Liver (tissue), 9 donors: Measurements from ENCODE around the gene PCTP. TPM values are rescaled to one million over a fixed set of nuclear protein-coding genes. Genes with fewer than 3 reads are reported as not detected.

ENCODE experiments used
- DNase-seq: peaks from one replicate; pipeline ENCODE4 v3.0.0-alpha.2; 2017; ENCODE audit warnings: low spot score
- H3K27ac ChIP-seq, 2 donors: one replicate each; pipeline ENCODE4 v1.7.0; 2013; ENCODE audit warnings: inconsistent platforms in 2 of 2, low read length in 2 of 2, control low read depth in 1 of 2, low read depth in 1 of 2, mild to moderate bottlenecking in 1 of 2
- H3K27me3 ChIP-seq, 4 donors: one replicate each; pipeline versions ENCODE4 v1.6.1 to v1.7.0; 2013; ENCODE audit warnings: low read length in 3 of 4, inconsistent platforms in 1 of 4, mild to moderate bottlenecking in 1 of 4, moderate library complexity in 1 of 4; ENCODE audit not compliant: control insufficient read depth in 4 of 4, insufficient read depth in 4 of 4
- H3K36me3 ChIP-seq, 4 donors: one replicate each; pipeline versions ENCODE4 v1.6.1 to v1.7.0; 2013; ENCODE audit warnings: low read length in 3 of 4, mild to moderate bottlenecking in 3 of 4, low read depth in 1 of 4, moderate library complexity in 1 of 4; ENCODE audit not compliant: control insufficient read depth in 4 of 4, insufficient read depth in 3 of 4
- H3K4me1 ChIP-seq, 4 donors: one replicate each; pipeline versions ENCODE4 v1.6.1 to v1.7.0; 2013; ENCODE audit warnings: low read length in 3 of 4, mild to moderate bottlenecking in 3 of 4, moderate library complexity in 1 of 4; ENCODE audit not compliant: control insufficient read depth in 4 of 4, insufficient read depth in 4 of 4
- H3K4me3 ChIP-seq, 3 donors: one replicate each; pipeline versions ENCODE4 v1.6.1 to v1.7.0; 2013; ENCODE audit warnings: low read length in 3 of 3, control low read depth in 1 of 3, low read depth in 1 of 3, mild to moderate bottlenecking in 1 of 3
- H3K9ac ChIP-seq, 2 donors: one replicate each; pipeline ENCODE4 v1.7.0; 2013; ENCODE audit warnings: low read length in 2 of 2, mild to moderate bottlenecking in 2 of 2, moderate library complexity in 2 of 2, control low read depth in 1 of 2, low read depth in 1 of 2
- H3K9me3 ChIP-seq, 4 donors: one replicate each; pipeline versions ENCODE4 v1.6.1 to v1.7.0; 2013; ENCODE audit warnings: low read length in 3 of 4; ENCODE audit not compliant: control insufficient read depth in 4 of 4
- FOXA1 ChIP-seq: IDR thresholded peaks from 2 replicates; pipeline ENCODE4 v1.6.1; 2016; ENCODE audit warnings: antibody characterized with exemption
- GABPA ChIP-seq, 2 donors: IDR thresholded peaks in 1 of 2; conservative IDR thresholded peaks in 1 of 2; 2 replicates each; pipeline ENCODE4 v1.6.1; 2016; ENCODE audit warnings: antibody characterized with exemption in 2 of 2, mild to moderate bottlenecking in 1 of 2, moderate library complexity in 1 of 2
- HNF4A ChIP-seq, 2 donors: conservative IDR thresholded peaks; 2 replicates each; pipeline ENCODE4 v1.6.1; 2016; ENCODE audit warnings: antibody characterized with exemption in 2 of 2, mild to moderate bottlenecking in 2 of 2
- HNF4G ChIP-seq: IDR thresholded peaks from 2 replicates; pipeline ENCODE4 v1.6.1; 2016; ENCODE audit warnings: antibody characterized with exemption
- NR2F2 ChIP-seq: IDR thresholded peaks from 2 replicates; pipeline ENCODE4 v1.6.1; 2016; ENCODE audit warnings: antibody characterized with exemption
- RAD21 ChIP-seq, 2 donors: IDR thresholded peaks; 2 replicates each; pipeline ENCODE4 v1.6.1; 2016; ENCODE audit warnings: antibody characterized with exemption in 2 of 2, mild to moderate bottlenecking in 2 of 2
- RXRA ChIP-seq, 2 donors: IDR thresholded peaks; 2 replicates each; pipeline ENCODE4 v1.6.1; 2017 to 2018; ENCODE audit warnings: antibody characterized with exemption in 2 of 2, mild to moderate bottlenecking in 1 of 2
- SP1 ChIP-seq: IDR thresholded peaks from 2 replicates; pipeline ENCODE4 v1.6.1; 2018; ENCODE audit warnings: antibody characterized with exemption, mild to moderate bottlenecking
- TAF1 ChIP-seq: conservative IDR thresholded peaks from 2 replicates; pipeline ENCODE4 v1.6.1; 2016; ENCODE audit warnings: antibody characterized with exemption, mild to moderate bottlenecking
- YY1 ChIP-seq: IDR thresholded peaks from 2 replicates; pipeline ENCODE4 v1.6.1; 2016; ENCODE audit warnings: antibody characterized with exemption, mild to moderate bottlenecking
- WGBS: extraction: QIAGEN DNeasy Blood & Tissue Kit; methylation state at CpG from one replicate; pipeline ENCODE4 v1.1.7; 2013; 5-methylcytosine and 5-hydroxymethylcytosine counted together
- polyA plus RNA-seq, 2 donors: library from polyadenylated mRNA; stranded (reverse) in 1 of 2; unstranded in 1 of 2; fragments of 200-250 nt in 1 of 2; fragments of >200 nt in 1 of 2; fragmentation: Nextera tagmentation in 1 of 2; extraction: Ambion mirVana in 1 of 2; gene quantifications; one replicate each; pipeline versions ENCODE4 v1.2.1 to v1.2.3, GENCODE V29; 2013 to 2015
- total RNA-seq, 2 donors: library from RNA; depleted of rRNA; stranded (reverse); fragments of >200 nt; gene quantifications; one replicate each; pipeline ENCODE4 v1.2.3, GENCODE V29; 2014
- TF ChIP-seq, protein P1 (sequence below): IDR thresholded peaks from 2 replicates; pipeline ENCODE4 v1.6.1; 2016; ENCODE audit warnings: antibody characterized with exemption, mild to moderate bottlenecking
- TF ChIP-seq, protein P2 (sequence below): fragments of 150-350 bp; IDR thresholded peaks from 2 replicates; pipeline ENCODE4 v1.5.1; 2017; ENCODE audit warnings: improper control_type of control experiment, low read depth, low read length; ENCODE audit not compliant: missing input control
- donor health status: healthy.
- donor health status: healthy.
- donor health status: healthy.
- donor health status: healthy.
- donor health status: healthy.

The PCTP gene
- total and polyA plus RNA-seq, 4 donors: 25.0 to 79.0 (median 55.8) TPM

GRCh38 chr17:55806745-55807495 lies 56.1 kb downstream of the PCTP start:
- Histone ChIP-seq H3K9ac (no peak overlapping the region), H3K27ac (no peak overlapping the region), H3K4me3 (no peak overlapping the region), H3K36me3 (no peaks in the 10 kb centered on the region), H3K9me3 (no peaks in the 10 kb centered on the region), H3K27me3 (no peaks in the 10 kb centered on the region), H3K4me1 (no peaks in the 10 kb centered on the region)
- WGBS: 94% methylated on average over 2 of the region's 2 CpGs
- DNase-seq: no peak
- TF ChIP-seq YY1 (no peak), NR2F2 (no peak), HNF4A (conservative IDR thresholded peaks at IDR 0.05) (no peak), TAF1 (no peak), RAD21 (IDR thresholded peaks at IDR 0.05) (no peak), RXRA (IDR thresholded peaks at IDR 0.05) (no peak), GABPA (IDR thresholded peaks at IDR 0.05 in 1 of 2, conservative IDR thresholded peaks at IDR 0.05 in 1 of 2) (no peak)
- TF ChIP-seq, protein P1, sequence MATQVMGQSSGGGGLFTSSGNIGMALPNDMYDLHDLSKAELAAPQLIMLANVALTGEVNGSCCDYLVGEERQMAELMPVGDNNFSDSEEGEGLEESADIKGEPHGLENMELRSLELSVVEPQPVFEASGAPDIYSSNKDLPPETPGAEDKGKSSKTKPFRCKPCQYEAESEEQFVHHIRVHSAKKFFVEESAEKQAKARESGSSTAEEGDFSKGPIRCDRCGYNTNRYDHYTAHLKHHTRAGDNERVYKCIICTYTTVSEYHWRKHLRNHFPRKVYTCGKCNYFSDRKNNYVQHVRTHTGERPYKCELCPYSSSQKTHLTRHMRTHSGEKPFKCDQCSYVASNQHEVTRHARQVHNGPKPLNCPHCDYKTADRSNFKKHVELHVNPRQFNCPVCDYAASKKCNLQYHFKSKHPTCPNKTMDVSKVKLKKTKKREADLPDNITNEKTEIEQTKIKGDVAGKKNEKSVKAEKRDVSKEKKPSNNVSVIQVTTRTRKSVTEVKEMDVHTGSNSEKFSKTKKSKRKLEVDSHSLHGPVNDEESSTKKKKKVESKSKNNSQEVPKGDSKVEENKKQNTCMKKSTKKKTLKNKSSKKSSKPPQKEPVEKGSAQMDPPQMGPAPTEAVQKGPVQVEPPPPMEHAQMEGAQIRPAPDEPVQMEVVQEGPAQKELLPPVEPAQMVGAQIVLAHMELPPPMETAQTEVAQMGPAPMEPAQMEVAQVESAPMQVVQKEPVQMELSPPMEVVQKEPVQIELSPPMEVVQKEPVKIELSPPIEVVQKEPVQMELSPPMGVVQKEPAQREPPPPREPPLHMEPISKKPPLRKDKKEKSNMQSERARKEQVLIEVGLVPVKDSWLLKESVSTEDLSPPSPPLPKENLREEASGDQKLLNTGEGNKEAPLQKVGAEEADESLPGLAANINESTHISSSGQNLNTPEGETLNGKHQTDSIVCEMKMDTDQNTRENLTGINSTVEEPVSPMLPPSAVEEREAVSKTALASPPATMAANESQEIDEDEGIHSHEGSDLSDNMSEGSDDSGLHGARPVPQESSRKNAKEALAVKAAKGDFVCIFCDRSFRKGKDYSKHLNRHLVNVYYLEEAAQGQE: no peak

DNA sequence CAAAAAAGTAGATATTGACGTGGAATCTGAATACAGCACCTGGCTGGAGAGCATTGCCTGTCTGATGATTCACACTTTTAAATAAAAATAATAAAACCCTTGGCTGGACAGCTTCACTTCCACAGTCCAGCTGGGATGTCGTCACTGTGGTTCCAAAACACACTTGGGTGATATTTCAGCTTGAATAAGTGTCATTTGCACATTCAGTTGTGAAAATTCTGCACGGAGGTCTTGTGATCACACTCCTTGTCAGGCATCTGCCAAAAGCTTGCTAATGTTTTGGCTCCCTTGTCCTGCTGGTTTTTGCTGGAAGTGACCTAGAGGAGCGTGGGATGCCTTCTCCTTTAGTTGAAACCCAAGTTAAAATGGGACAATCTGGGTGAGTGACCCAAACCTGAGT lies 60.7 kb downstream of the PCTP start:
- WGBS: 88% methylated on average over 4 of the region's 4 CpGs
- peaks cover 0 to 8% (median 0%) of the 10 kb centered on the region in 4 donors for H3K4me1 ChIP-seq
- TF ChIP-seq RAD21 (IDR thresholded peaks at IDR 0.05): no peak
- TF ChIP-seq FOXA1: no peak
- no peaks in the 10 kb centered on the region for H3K27me3 ChIP-seq
- H3K36me3 ChIP-seq: no peaks in the 10 kb centered on the region
- no peak overlapping the region for H3K4me3 ChIP-seq
- H3K9me3 ChIP-seq: no peaks in the 10 kb centered on the region
- no peak overlapping the region for H3K9ac ChIP-seq
- DNase-seq: no peak
- H3K27ac ChIP-seq: no peak overlapping the region

- H3K27ac ChIP-seq: no peak overlapping the region
- H3K9ac ChIP-seq: no peak overlapping the region
- no peaks in the 10 kb centered on the region for H3K27me3 ChIP-seq
- no peak overlapping the region for H3K4me3 ChIP-seq
- peaks cover 0 to 8% (median 0%) of the 10 kb centered on the region in 4 donors for H3K4me1 ChIP-seq
- DNase-seq: no peak
- no peaks in the 10 kb centered on the region for H3K9me3 ChIP-seq
- TF ChIP-seq RAD21 (IDR thresholded peaks at IDR 0.05) (no peak), GABPA (IDR thresholded peaks at IDR 0.05 in 1 of 2, conservative IDR thresholded peaks at IDR 0.05 in 1 of 2) (no peak), HNF4G (no peak), SP1 (no peak), RXRA (IDR thresholded peaks at IDR 0.05) (no peak)
- TF ChIP-seq, protein P2, sequence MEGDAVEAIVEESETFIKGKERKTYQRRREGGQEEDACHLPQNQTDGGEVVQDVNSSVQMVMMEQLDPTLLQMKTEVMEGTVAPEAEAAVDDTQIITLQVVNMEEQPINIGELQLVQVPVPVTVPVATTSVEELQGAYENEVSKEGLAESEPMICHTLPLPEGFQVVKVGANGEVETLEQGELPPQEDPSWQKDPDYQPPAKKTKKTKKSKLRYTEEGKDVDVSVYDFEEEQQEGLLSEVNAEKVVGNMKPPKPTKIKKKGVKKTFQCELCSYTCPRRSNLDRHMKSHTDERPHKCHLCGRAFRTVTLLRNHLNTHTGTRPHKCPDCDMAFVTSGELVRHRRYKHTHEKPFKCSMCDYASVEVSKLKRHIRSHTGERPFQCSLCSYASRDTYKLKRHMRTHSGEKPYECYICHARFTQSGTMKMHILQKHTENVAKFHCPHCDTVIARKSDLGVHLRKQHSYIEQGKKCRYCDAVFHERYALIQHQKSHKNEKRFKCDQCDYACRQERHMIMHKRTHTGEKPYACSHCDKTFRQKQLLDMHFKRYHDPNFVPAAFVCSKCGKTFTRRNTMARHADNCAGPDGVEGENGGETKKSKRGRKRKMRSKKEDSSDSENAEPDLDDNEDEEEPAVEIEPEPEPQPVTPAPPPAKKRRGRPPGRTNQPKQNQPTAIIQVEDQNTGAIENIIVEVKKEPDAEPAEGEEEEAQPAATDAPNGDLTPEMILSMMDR: no peak
- H3K36me3 ChIP-seq: no peaks in the 10 kb centered on the region
- 87% methylated on average over 3 of the region's 3 CpGs for WGBS
These were observed 61.5 kb downstream of the PCTP start for GRCh38 chr17:55812323-55812722.
